Breast epithelium (tissue), 4 donors: ENCODE data around the gene SPIRE1. TPM values are rescaled to one million over a fixed set of nuclear protein-coding genes. Genes with fewer than 3 reads are reported as not detected.
A peak's percentile ranks its signal among the peaks of the same experiment; 100 is the strongest.

Experiments
- DNase-seq, 2 donors: peaks; one replicate each; pipeline ENCODE4 v3.0.0-alpha.2; 2019; ENCODE audit warnings: low spot score in 2 of 2
- H3K27ac ChIP-seq, 2 donors: fragments of 200-600 bp; sonication (generic) in 1 of 2; one replicate each; pipeline ENCODE4 v1.5.1; 2016 to 2019; ENCODE audit warnings: mild to moderate bottlenecking in 1 of 2
- H3K27me3 ChIP-seq, 2 donors: fragments of 200-600 bp; sonication (generic) in 1 of 2; one replicate each; pipeline versions ENCODE4 v1.5.1 to v1.6.0; 2017 to 2019; ENCODE audit warnings: control low read depth in 1 of 2, mild to moderate bottlenecking in 1 of 2
- H3K36me3 ChIP-seq: fragments of 200-600 bp; one replicate; pipeline ENCODE4 v1.5.1; 2019
- H3K4me1 ChIP-seq, 2 donors: fragments of 200-600 bp; sonication (generic); one replicate each; pipeline ENCODE4 v1.5.1; 2016 to 2019; ENCODE audit warnings: control low read depth in 1 of 2
- H3K4me3 ChIP-seq, 3 donors: fragments of 200-600 bp; sonication (generic); 1 replicate in 2 of 3; 2 replicates in 1 of 3; pipeline ENCODE4 v1.5.1; 2016 to 2019; ENCODE audit warnings: mild to moderate bottlenecking in 3 of 3, moderate library complexity in 2 of 3
- H3K9me3 ChIP-seq, 2 donors: fragments of 200-600 bp; sonication (generic) in 1 of 2; one replicate each; pipeline ENCODE4 v1.5.1; 2016 to 2019; ENCODE audit warnings: control low read depth in 1 of 2
- CTCF ChIP-seq, 3 donors: fragments of 450-650 bp; IDR thresholded peaks; one replicate each; pipeline ENCODE4 v1.5.1; 2016 to 2017; ENCODE audit warnings: antibody characterized with exemption in 3 of 3, mild to moderate bottlenecking in 3 of 3, moderate library complexity in 3 of 3
- POLR2A ChIP-seq: fragments of 450-650 bp; IDR thresholded peaks from one replicate; pipeline ENCODE4 v1.6.1; 2016; ENCODE audit warnings: antibody characterized with exemption, mild to moderate bottlenecking, moderate library complexity
- POLR2AphosphoS5 ChIP-seq, 3 donors: sonication (generic); formaldehyde crosslinking; IDR thresholded peaks; one replicate each; pipeline ENCODE4 v1.6.1; 2017; ENCODE audit warnings: antibody characterized with exemption in 3 of 3
- intact Hi-C: fragments of 100-400 bp; cut with DNase I; formaldehyde crosslinking; loops from one replicate; pipeline ENCODE4 v1.15.1; 2023; ENCODE audit warnings: low total_unique reads
- total RNA-seq, 3 donors: library from RNA; depleted of rRNA; stranded (reverse); fragments of >200 nt; gene quantifications; one replicate each; pipeline ENCODE4 v1.1.0, GENCODE V29; 2016

SPIRE1 gene
- total RNA-seq, 3 donors from 2014 or later, result 24.3 to 38.5 (median 25.9) TPM

DNA sequence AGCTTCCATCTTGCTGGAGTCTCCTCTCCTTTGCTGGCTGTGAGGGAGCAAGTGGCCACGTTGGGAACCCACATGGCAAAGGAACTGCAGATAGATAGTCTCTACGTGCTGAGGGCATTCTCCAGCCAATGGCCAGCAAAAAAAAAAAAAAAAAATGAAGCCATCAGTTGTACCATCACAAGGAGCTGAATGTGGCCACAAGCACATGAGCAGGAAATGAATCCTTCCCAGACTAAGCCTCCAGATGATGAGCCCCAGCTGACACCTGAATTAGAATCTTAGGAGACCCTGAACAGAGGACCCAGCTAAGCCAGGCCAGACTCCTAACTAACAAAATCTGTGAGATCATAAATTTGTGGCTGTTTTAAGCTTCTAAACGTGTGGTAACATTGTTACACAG lies 57.9 kb downstream of the SPIRE1 start:
- intact Hi-C loops, result no loop called here
- no peak overlapping the region for H3K4me3 ChIP-seq
- no peaks in the 10 kb centered on the region for H3K9me3 ChIP-seq
- DNase-seq, result no peak
- no peaks in the 10 kb centered on the region for H3K27me3 ChIP-seq
- H3K36me3 ChIP-seq, result no peaks in the 10 kb centered on the region
- no peak overlapping the region for H3K27ac ChIP-seq
- no peaks in the 10 kb centered on the region for H3K4me1 ChIP-seq
- no peak for TF ChIP-seq CTCF (IDR thresholded peaks at IDR 0.05)
- no peak for TF ChIP-seq POLR2A
- TF ChIP-seq POLR2AphosphoS5 (IDR thresholded peaks at IDR 0.05), result no peak

DNA sequence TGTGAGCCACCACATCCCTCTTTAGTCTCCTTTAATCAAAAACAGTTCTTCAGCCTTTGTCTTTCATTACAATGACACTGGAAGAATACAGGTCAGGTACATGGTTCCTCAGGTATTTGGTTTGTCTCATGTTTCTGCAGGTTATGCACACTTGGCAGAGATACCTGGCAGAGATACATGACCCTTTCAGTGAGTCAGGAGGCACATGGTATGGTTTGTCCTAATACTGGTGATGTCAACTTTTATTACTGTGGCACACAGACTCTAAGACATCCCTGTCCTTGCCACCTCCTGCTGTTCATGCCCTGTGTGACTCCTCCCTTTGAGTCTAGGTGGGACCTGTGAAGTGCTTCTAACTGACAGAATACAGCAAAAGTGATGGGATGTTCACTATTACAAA lies 58.4 kb downstream of the SPIRE1 start:
- Histone ChIP-seq H3K27me3 (no peaks in the 10 kb centered on the region), H3K36me3 (no peaks in the 10 kb centered on the region), H3K4me3 (no peak overlapping the region), H3K9me3 (no peaks in the 10 kb centered on the region), H3K27ac (no peak overlapping the region), H3K4me1 (no peaks in the 10 kb centered on the region)
- no peak for TF ChIP-seq CTCF (IDR thresholded peaks at IDR 0.05)
- intact Hi-C loops, result no loop called here
- DNase-seq, result no peak

DNA sequence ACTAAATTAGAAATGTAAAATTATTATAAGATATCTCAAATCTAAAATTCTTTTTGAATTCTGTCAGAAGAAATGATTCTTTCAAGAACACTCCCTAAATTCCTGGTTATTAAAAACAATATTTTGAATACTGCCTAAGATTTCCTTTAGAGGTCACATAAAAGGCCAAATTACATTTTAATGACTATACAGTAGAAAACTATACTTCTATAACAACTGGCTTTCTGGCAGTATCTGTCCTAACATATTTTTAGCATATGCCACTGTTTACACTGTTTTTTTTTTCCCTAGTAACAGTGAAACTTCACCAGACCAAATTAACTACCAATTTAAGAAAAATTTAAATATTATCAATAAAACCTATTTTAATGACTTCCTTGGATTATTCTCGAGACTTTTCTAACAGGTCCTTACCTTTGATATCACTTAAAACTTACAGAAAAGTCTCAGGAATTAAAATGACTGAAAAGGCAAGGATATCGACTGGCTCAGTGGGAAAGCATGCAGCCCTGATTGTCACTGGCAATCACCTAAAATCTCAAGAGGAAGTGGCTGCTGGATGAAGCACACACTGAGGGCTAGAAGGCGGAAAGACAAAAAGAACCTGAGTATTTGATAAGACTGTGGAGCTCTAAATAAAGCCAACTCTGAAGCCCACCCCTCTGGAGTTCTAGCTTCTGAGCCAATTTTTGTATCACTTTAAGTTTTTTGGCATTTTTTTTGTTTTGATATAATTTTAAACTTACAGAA lies 59.6 kb downstream of the SPIRE1 start:
- H3K9me3 ChIP-seq, result no peaks in the 10 kb centered on the region
- no peak overlapping the region for H3K4me3 ChIP-seq
- intact Hi-C loops, result no loop called here
- no peak for DNase-seq
- no peaks in the 10 kb centered on the region for H3K27me3 ChIP-seq
- no peaks in the 10 kb centered on the region for H3K36me3 ChIP-seq
- no peaks in the 10 kb centered on the region for H3K4me1 ChIP-seq
- TF ChIP-seq POLR2AphosphoS5 (IDR thresholded peaks at IDR 0.05) (no peak), POLR2A (no peak), CTCF (IDR thresholded peaks at IDR 0.05) (no peak)
- no peak overlapping the region for H3K27ac ChIP-seq

DNA sequence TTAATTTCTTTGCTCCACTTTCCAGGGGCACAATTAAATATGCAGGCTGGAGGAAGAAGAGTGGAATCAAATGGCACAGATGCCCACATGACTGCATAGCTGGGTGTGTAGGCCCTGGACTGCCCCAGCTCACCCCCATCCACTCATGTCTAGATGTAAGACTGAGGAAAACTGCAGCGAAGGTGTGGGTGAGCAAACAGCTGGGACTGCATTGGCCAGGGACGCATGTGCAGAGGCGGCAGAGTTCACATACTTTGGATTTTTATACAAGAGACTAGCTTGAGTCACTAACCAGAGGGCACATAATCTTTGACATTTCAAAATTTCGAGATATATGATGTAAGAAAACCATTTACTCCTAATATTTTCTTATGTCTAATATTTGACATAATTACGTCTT lies 60.1 kb downstream of the SPIRE1 start:
- Histone ChIP-seq H3K4me3 (no peak overlapping the region), H3K4me1 (no peaks in the 10 kb centered on the region), H3K9me3 (no peaks in the 10 kb centered on the region), H3K27me3 (no peaks in the 10 kb centered on the region), H3K36me3 (no peaks in the 10 kb centered on the region), H3K27ac (peak overlapping the region in 1 of 2 donors; percentile 21)
- peak in 1 of 2 donors; percentile 39 for DNase-seq
- intact Hi-C loops, result no loop called here
- no peak for TF ChIP-seq POLR2AphosphoS5 (IDR thresholded peaks at IDR 0.05)
- no peak for TF ChIP-seq CTCF (IDR thresholded peaks at IDR 0.05)
- TF ChIP-seq POLR2A, result no peak

GRCh38 chr18:12595571-12596255 lies 62.2 kb downstream of the SPIRE1 start:
- Histone ChIP-seq H3K36me3 (no peaks in the 10 kb centered on the region), H3K27me3 (no peaks in the 10 kb centered on the region), H3K4me3 (no peak overlapping the region), H3K4me1 (no peaks in the 10 kb centered on the region), H3K27ac (no peak overlapping the region), H3K9me3 (no peaks in the 10 kb centered on the region)
- intact Hi-C loops, result no loop called here
- no peak for DNase-seq
- TF ChIP-seq POLR2AphosphoS5 (IDR thresholded peaks at IDR 0.05), result no peak
- TF ChIP-seq CTCF (IDR thresholded peaks at IDR 0.05), result no peak
- no peak for TF ChIP-seq POLR2A
